Thyroid gland (tissue), 4 donors: ENCODE measurements around the gene LRRC73. TPM values are rescaled to one million over a fixed set of nuclear protein-coding genes. Genes with fewer than 3 reads are reported as not detected.

Source experiments
- DNase-seq, 2 donors: peaks; one replicate each; pipeline ENCODE4 v3.0.0-alpha.2; 2019
- H3K27ac ChIP-seq, 3 donors: fragments of 200-600 bp; sonication (generic); 1 replicate in 2 of 3; 2 replicates in 1 of 3; pipeline ENCODE4 v1.5.1; 2016 to 2019; ENCODE audit warnings: mild to moderate bottlenecking in 1 of 3, moderate library complexity in 1 of 3
- H3K27me3 ChIP-seq: fragments of 200-600 bp; sonication (generic); one replicate; pipeline ENCODE4 v1.5.1; 2019
- H3K36me3 ChIP-seq, 2 donors: fragments of 200-600 bp; sonication (generic); one replicate each; pipeline ENCODE4 v1.5.1; 2016 to 2019
- H3K4me1 ChIP-seq, 2 donors: fragments of 200-600 bp; sonication (generic); one replicate each; pipeline ENCODE4 v1.5.1; 2017 to 2019
- H3K4me3 ChIP-seq, 3 donors: fragments of 200-600 bp; sonication (generic); replicated peaks in 1 of 3; 1 replicate in 2 of 3; 2 replicates in 1 of 3; pipeline ENCODE4 v1.5.1; 2016; ENCODE audit warnings: mild to moderate bottlenecking in 1 of 3
- H3K9me3 ChIP-seq: fragments of 200-600 bp; sonication (generic); one replicate; pipeline ENCODE4 v1.5.1; 2017
- POLR2A ChIP-seq, 2 donors: fragments of 450-650 bp; IDR thresholded peaks; one replicate each; pipeline ENCODE4 v1.6.1; 2017; ENCODE audit warnings: antibody characterized with exemption in 2 of 2, mild to moderate bottlenecking in 2 of 2, moderate library complexity in 1 of 2
- WGBS, 2 donors: methylation state at CpG; one replicate each; pipeline ENCODE4 v1.1.5; 2017; 5-methylcytosine and 5-hydroxymethylcytosine counted together
- intact Hi-C: fragments of 100-400 bp; cut with DNase I; formaldehyde crosslinking; loops from one replicate; pipeline ENCODE4 v1.15.1; 2023
- total RNA-seq, 4 donors: library from RNA; depleted of rRNA; stranded (reverse); fragments of >200 nt; gene quantifications; one replicate each; pipeline ENCODE4 v1.2.3, GENCODE V29; 2016
- TF ChIP-seq, protein P1 (sequence below), 6 experiments: fragments of 200-600 bp in 3 of 6; fragments of 450-650 bp in 3 of 6; sonication (generic) in 3 of 6; IDR thresholded peaks; one replicate each; pipeline ENCODE4 v1.5.1; 2016 to 2019; ENCODE audit warnings: antibody characterized with exemption in 6 of 6, mild to moderate bottlenecking in 2 of 6, inconsistent platforms in 1 of 6, moderate library complexity in 1 of 6

The LRRC73 gene
- total RNA-seq, 4 donors from 2014 or later, result 0.67 to 2.0 (median 1.6) TPM

DNA sequence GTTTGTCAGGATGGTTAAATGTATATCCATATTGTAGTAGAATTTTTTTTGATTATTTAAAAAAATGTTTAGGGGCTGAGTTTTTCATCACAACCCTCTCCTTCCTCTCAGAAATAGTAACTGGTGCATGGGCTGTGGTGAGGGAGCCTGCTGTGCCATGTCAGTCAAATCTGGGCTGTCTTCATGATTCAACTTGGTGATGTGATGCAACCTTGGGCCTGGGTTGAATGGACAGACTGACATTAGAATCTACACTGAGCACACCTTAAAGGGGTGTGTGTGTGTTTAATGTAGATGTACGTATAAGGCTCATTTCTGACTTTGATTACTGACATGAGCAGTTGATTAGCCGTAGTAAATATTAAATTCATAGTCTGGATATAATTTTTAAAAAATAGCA, 29.1 kb downstream of the LRRC73 start:
- no peaks in the 10 kb centered on the region for H3K9me3 ChIP-seq
- H3K4me3 ChIP-seq, result no peak overlapping the region
- no peak for TF ChIP-seq POLR2A (IDR thresholded peaks at IDR 0.05)
- TF ChIP-seq, protein P1, sequence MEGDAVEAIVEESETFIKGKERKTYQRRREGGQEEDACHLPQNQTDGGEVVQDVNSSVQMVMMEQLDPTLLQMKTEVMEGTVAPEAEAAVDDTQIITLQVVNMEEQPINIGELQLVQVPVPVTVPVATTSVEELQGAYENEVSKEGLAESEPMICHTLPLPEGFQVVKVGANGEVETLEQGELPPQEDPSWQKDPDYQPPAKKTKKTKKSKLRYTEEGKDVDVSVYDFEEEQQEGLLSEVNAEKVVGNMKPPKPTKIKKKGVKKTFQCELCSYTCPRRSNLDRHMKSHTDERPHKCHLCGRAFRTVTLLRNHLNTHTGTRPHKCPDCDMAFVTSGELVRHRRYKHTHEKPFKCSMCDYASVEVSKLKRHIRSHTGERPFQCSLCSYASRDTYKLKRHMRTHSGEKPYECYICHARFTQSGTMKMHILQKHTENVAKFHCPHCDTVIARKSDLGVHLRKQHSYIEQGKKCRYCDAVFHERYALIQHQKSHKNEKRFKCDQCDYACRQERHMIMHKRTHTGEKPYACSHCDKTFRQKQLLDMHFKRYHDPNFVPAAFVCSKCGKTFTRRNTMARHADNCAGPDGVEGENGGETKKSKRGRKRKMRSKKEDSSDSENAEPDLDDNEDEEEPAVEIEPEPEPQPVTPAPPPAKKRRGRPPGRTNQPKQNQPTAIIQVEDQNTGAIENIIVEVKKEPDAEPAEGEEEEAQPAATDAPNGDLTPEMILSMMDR (IDR thresholded peaks at IDR 0.05), result no peak
- DNase-seq, result no peak
- intact Hi-C loops, result no loop called here
- no peaks in the 10 kb centered on the region for H3K36me3 ChIP-seq
- H3K4me1 ChIP-seq, result peaks cover 9 to 14% of the 10 kb centered on the region in 2 donors
- 89 to 95% methylated on average over 2 of the region's 2 CpGs for WGBS, 2 donors
- H3K27ac ChIP-seq, result no peak overlapping the region
- H3K27me3 ChIP-seq, result no peaks in the 10 kb centered on the region

DNA sequence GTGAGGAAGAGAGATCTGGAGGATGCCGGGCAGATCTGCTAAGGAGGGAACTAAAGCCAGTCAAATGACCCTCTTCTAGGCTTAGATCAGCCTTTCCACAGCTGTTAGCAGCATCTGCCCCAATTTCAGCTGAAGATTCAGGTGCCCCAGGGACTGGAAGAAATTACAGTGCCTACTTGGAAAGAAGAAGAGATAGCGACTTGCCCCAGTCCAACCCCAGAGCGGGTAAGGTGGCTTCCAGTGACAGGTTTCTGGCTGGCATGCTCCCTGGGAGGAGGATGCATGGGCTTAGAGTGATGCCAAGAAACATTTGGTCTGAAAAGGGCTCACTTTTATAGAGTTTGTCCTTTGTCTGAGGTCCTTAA, 32.2 kb downstream of the LRRC73 start:
- Histone ChIP-seq H3K9me3 (no peaks in the 10 kb centered on the region), H3K27ac (peak overlapping the region in 2 of 3 donors; percentile 27 to 80), H3K36me3 (no peaks in the 10 kb centered on the region), H3K27me3 (no peaks in the 10 kb centered on the region), H3K4me1 (peaks cover 9 to 14% of the 10 kb centered on the region in 2 donors), H3K4me3 (peak overlapping the region; percentile 21 to 47 (median 22))
- WGBS, 2 donors, result 27 to 40% methylated on average over 3 of the region's 3 CpGs
- no peak for DNase-seq
- no peak for TF ChIP-seq POLR2A (IDR thresholded peaks at IDR 0.05)
- TF ChIP-seq, protein P1 (IDR thresholded peaks at IDR 0.05), result no peak
- intact Hi-C loops, result no loop called here

DNA sequence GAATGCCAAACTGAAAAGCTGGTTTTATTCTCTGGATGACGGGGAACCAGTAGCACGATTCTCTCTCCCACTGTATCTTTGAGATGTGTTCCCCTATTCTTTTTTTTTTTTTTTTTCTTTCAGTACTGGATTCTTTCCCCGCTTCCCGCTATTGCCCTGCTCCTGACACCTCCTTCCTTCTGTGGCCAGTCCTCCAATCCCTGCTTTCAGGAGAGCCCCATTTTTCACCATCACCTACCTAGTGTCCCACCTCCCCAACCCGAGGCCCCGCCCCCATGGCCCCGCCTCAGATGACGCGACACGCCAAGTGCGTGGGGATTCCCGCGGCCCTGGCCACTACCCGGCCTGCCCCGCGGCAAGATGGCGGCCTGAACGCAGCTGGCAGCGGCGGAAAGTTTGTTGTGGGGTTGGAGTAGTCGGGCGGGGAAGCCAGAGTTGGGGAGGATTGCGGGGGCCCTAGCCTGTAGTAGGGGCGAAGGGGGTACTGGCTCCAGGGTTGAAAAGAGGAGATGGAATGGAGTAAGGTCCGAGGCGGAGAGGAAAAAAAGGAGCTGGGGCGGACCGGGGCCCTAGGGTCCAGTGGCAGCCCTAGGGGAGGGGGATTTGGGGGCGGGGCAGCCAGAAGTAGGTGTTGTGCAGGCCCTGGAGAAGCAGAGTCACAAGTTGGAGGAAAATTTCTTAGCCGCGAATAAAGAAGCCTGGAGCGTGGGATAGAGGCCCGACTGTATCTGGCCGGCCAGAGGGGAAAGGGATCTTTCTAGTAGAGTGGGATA, 32.7 kb downstream of the LRRC73 start, which contains the start of gene TJAP1:
Gene TJAP1 (plus strand): TSS at position 336 of the 773 bp plus-strand sequence. CDS start 21,432 bp downstream, outside the sequence.
- H3K36me3 ChIP-seq, result no peaks in the 10 kb centered on the region
- TF ChIP-seq, protein P1 (IDR thresholded peaks at IDR 0.05), result no peak
- peak in 1 of 2 donors; percentile 77 for TF ChIP-seq POLR2A (IDR thresholded peaks at IDR 0.05)
- H3K27ac ChIP-seq, result peak within 1 kb of the TSS in 2 of 3 donors; percentile 27 to 80
- peak within 1 kb of the TSS; percentile 21 to 47 (median 22) for H3K4me3 ChIP-seq
- no peaks in the 10 kb centered on the region for H3K27me3 ChIP-seq
- H3K9me3 ChIP-seq, result no peaks in the 10 kb centered on the region
- DNase-seq, result peak; percentile 92 to 93
- WGBS, 2 donors, result 1 to 2% methylated on average over 34 of the region's 34 CpGs
- peaks cover 9 to 14% of the 10 kb centered on the region in 2 donors for H3K4me1 ChIP-seq
- intact Hi-C loops, result no loop called here

DNA sequence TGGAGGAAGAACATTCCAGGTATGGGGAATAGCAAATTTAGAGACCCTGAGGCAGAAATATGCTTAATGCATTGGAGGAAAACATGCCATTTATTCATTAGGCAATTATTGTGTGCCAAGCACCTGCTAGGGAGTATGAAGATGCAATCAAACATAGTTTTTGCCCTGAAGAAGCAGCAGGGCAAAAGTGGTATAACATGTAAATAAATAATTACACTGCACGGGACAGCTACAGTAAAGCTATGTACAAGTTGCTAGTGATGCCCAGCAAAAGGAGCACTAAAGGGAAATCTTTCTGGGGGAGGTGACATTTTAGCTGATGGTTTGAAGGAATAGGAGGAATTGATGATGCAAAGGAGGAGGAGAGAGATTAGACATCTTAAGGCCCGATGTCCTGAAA, 33.4 kb downstream of the LRRC73 start:
- TF ChIP-seq, protein P1 (IDR thresholded peaks at IDR 0.05), result no peak
- no peak for DNase-seq
- Histone ChIP-seq H3K4me1 (peaks cover 9 to 14% of the 10 kb centered on the region in 2 donors), H3K27me3 (no peaks in the 10 kb centered on the region), H3K27ac (peak overlapping the region in 2 of 3 donors; percentile 27 to 80), H3K9me3 (no peaks in the 10 kb centered on the region), H3K36me3 (no peaks in the 10 kb centered on the region), H3K4me3 (no peak overlapping the region)
- intact Hi-C loops, result no loop called here
- WGBS, 2 donors, result 35 to 39% methylated on average over 2 of the region's 2 CpGs

DNA sequence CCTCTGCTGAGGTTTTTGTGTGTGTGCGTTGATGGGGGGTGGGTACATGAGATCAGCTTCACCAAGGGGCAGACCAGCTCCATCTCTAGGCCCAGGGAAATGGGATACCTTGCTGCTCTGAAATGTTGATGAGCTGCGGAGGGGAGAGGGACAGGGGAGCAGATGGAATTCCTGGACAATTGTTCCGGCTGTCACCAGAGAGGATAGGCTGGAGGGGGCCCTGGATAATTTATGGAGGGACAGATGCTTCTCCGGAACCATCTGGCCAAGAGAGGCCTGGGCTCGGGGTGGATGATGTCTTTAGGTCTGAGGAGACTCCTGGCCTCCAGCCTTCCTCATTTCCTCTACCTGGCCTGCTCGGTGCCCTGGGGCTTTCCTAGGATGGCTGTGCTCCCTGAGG, 34.6 kb downstream of the LRRC73 start:
- no peaks in the 10 kb centered on the region for H3K36me3 ChIP-seq
- no peak overlapping the region for H3K4me3 ChIP-seq
- DNase-seq, result no peak
- H3K9me3 ChIP-seq, result no peaks in the 10 kb centered on the region
- H3K27ac ChIP-seq, result no peak overlapping the region
- H3K27me3 ChIP-seq, result no peaks in the 10 kb centered on the region
- 78 to 81% methylated on average over 6 of the region's 6 CpGs for WGBS, 2 donors
- H3K4me1 ChIP-seq, result peaks cover 9 to 14% of the 10 kb centered on the region in 2 donors
- intact Hi-C loops, result no loop called here
- TF ChIP-seq, protein P1 (IDR thresholded peaks at IDR 0.05), result no peak
